Measurements from ENCODE around the gene CACNG5.

Gene CACNG5

DNA sequence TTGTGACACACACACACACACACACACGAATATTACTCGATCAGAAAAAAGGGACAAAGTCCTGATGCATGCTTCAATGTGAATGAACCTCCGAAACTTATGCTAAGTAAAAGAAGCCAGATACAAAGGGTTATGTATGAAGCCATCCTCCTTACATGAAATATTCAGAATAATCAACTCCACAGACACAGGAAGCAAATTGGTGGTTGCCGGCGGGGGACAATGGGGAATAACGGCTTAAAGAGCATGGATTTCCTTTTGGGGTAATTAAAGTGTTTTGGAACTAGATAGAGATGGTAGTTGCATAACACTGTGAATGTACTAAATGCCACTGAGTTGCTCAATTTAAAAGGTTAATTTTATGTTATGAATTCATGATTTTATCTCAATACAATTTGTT is 8.1 kb upstream of the CACNG5 start:
- DNase-seq, result no peak

DNA sequence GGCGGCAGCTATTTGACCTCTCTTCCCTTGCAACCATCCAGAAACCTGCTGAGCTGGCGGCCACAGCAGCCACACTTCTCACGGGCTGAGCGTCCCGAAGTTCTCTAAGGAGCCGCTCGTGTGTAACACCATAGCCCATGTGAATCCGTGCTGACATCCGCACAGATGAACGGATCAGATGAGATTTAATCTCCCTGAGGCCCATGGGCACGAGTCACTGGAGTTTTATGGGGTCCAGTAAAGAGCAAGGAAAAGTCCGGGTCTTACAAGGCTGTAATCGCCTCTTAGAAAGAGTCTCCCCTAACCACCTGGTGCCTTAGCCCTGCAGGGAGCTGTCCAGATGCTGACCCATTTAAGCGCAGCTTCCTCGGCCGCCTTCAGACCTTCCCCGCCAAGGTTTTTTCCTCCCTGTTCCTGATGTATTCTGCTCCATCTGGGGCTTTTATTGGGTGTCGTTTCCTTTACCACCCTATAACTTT is 5.5 kb upstream of the CACNG5 start:
- DNase-seq, result peak in 1 of 5 experiments; percentile 39

DNA sequence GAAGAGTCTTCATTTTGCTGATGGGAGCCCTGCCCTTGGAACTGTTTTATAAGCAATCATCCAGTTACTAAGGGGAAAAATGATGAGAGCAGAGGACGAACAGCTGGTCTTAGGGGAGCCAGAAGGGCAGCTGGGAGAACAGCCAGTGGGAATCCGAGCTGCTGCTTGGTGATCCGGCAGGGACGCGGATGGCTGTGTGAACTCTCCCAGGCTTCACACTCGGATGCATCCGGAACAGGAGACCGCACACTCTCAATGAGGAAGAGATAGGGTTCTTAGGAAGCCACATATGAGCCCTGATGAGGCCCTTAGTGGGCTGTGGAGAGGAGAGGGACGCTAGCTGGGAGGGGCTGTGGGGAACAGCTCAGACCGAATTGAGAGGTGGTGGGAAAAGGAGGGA is 5.0 kb upstream of the CACNG5 start:
- peak in 1 of 5 experiments; percentile 14 for DNase-seq

DNA sequence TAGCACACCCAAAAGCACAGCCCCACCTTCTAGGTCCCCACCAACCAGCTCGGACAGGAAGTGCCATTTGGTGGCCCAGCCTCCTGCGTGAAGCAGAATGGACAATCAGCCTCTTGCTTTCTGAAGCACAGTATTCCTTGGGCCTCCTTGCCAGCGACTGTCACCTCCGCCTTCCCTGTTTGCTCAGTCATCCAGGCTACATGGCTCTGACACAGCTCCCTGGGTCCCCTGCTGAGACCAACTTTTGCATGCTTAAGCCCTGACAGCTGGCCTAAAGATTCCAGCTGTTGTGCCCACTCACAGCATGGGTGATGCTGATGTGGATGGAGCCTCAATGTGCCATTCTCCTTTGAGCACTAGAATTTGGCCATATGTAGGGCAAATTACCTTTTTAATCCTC is 4.5 kb upstream of the CACNG5 start:
- DNase-seq, result no peak

DNA sequence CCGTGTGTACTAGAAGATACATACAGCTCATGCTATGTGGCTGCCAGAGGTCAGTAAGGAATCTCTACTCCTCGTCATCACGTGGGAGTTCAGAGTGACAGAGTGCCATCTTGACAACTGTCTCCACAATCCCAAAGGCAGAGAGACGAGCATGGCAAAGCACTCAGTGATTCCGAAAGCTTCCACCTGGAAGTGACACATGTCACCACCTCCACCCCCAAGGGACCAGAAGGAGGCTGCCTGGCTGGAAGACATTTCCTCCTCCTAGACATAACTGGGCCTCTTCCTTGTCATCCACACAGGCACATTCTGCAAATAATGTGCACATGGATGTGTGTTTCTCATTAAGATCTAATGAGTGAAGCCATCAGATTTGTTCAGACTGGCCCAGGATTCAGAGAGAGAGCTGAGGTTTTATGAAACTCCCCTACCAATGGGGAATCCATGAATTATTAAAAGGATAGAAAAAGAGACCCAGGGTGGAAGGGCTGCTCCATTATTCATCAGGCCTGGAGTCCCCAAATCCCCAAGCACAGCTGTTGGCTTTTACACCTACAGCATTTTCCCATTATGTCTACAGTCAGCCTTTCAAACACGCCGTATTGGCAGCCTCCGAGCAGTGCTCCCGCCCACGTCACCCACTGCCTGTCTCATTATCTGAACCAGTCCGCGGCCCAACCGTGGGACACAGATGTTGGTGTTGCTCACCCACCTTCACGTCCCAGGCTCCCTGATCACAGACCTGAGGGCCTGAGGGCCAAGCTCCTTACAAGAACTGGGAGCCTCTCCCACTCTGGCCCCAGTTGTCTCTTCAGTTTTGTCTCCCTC is 3.3 kb upstream of the CACNG5 start:
- no peak for DNase-seq

DNA sequence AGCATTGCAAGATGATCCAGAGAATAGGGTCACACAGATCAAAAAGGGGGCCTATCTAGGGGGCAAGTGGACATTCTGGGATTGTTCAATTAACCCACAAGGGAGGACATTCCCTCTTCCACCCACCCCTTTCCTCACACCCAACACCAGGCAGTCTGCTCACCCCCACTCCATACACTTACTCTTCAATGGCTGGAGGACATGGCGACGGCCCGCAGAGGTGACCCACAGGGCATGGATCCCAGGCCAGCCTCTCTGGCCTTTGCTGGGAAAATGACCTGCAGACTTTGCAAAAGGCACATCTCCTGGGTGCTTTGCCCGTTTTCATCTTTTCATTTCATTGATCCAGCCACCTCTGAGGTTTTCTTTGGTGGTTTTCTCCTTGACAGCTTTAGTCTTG is 1.7 kb upstream of the CACNG5 start:
- no peak for DNase-seq

DNA sequence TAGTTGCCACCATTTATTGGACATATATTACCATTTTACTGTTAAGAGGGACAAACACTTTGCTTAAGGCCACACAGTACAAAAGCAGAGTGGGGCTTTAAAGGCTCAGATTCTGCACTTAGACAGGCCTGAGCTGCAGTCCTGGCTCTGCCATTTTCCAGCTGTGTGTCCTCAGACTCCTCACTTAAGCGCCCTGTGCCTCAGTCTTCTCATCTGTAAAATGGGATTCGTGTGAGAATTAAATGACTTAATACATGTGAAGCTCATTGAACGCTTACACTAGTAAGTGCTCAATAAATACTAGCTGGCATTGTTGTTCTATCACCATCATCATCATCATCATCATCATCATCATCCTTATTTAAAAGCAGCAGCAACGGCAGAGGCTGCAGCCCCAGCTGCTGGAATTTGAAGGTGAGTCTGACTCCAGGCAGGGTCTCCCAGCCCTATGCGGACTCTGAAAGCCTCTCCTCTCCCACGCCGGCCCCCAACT is 445 bp upstream of the CACNG5 start:
- DNase-seq, result no peak

DNA sequence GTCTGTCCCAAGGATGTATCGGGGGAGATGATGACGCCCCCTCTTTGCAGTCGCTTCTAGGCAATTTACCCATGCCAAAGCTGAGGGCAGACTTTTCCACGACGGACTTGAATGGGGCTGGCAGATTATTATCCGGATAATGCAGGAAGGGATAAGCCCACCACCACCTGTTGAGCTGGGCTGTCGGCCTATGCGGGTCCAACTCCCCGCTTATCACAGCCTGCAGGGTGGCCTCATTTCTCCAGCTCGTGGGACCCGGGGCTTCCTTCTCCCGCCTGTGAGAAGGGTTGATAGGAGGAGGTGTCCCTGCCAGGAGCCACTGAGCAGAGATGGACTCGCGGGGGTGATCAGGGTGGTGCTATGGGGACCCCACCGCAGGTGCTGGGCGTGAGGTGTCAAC is 559 bp downstream of the CACNG5 start:
- no peak for DNase-seq

DNA sequence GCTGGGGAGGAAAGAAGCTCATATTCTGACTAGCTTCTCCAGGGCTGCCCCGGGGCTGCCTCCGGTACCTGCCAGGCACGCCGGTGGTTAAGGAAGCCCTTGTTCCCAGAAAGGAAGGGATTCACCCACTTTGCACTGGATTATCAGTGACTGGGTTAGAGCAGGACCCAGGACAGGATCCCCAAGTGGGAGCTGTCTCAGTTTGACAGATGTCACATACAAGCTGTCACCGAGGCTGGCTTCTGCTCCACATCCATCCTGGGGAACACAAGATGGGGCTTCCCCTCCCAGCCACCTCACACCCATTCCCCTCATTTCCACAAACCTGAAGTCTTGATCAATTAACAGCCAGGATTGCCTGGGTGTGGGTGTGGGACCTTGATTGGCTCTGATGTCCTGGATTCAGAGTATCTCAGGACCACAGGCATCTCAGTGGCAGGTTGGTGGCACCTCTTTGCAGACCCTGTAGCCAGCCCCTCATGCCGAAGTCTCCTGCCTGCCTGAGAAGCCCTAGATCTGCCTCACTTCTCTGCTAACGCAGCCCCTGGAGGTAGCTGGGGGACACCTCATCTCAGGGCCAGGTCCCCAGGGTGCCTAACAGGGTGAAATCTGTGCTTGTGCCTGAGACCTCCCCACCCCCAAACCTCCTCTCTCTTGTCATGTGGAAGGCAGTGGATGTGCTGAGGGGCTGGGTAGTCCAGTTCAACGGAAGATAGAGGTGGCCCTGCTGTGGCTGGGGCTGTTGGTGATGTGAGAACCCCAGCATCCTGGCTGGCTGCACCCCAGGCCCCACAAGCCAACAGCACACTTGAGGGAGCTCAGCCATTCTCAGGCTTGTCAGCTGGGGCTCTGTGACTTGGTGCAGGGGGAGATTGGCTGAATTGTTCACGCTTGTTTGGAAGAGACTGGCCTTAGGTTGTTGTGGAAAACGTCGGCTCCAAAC is 1.4 kb downstream of the CACNG5 start:
- no peak for DNase-seq

DNA sequence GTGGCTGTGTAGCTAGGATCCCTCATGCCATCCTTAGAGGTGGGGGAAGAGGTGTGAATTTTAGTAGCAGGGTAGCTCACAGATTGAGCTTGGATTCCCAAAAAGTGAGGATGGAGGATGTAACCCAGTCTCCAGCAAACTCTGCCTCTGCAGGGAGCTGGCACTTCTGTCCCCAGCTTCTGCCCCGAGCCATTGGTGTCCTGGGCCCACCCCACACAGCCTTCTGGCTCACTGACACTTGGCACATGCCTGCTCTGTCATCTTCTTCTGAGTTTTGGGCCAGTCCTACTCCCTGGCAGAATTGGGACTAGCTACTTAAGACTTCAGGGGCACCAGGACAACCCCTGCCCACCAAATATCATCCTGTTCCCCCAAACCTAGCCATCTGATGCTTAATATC is 2.3 kb downstream of the CACNG5 start:
- DNase-seq, result no peak

DNA sequence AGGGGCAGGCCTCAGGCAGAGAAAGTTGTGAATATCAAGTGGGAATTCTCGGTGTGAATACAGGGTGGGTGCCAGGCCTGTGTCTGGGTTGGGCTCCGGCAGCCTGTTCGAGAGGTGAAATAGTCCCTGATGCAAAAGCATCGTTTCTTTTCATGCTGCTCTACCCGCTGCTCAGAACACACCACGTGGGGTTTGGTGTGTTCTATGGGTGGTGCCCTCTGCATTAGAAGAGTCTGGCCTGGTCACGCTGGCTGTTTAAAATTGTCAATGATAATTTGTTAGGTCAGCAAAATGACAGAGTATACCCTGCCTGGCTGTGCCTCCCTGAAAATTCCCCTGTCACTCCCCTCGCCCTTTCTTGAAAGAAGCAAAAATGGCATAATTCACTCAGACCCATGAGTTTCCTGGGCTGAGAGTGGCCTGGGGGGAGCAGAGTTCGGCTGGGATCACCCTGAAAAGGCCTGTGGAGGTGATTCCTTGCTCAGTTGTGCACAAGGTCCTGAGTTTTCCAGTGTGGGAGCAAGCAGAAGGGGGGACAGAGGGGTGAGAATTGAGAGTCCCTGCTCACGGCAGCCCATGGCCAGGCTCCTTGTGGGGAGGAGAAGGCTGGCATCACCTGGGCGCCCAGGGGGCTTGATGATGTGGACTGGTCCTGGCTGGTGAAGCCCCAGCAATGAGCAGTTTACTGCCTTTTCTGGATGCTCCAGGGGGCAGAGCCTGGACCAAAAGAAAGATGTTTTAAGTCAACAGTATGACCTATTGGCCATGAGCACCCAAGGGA is 3.2 kb downstream of the CACNG5 start:
- no peak for DNase-seq

DNA sequence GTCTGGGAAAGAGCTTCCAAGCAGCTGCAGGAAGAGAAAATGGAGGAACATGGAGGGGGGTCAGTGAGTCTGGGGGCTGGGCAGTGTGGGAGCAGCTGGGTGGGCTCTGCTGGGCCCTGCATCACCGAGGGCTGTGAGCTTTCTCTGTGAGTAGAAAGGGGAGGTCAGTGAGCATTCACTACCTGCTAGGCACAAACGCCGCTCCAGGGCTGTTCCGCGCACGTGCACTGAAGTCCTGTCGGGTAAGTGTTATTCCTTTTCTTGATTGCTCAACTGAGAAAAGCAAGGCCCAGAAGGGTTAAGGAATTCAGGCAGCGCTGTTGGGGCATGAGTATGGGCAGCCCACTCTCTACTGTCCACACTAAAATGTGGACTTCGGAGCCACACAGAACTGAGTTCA is 4.7 kb downstream of the CACNG5 start:
- no peak for DNase-seq

DNA sequence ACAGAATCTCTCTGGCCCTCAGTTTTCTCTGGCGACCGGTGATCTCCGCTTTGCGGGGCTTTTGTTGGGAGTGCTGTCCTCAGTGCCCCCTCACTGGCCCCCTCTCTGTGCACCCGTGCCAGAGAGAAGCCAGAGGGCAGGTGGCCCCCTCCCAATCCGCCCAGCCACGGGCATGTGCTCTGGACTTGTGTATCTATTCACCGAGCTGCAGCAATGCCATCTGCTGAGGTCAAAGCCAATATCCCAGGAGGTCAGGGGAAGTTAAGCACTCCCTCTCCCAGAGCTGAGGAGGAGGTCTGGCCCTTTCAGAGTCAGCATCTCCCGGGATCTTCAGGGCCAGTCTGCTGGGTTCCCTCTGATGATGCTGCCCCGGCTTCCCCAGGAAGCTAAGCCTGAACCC is 5.1 kb downstream of the CACNG5 start:
- DNase-seq, result no peak

DNA sequence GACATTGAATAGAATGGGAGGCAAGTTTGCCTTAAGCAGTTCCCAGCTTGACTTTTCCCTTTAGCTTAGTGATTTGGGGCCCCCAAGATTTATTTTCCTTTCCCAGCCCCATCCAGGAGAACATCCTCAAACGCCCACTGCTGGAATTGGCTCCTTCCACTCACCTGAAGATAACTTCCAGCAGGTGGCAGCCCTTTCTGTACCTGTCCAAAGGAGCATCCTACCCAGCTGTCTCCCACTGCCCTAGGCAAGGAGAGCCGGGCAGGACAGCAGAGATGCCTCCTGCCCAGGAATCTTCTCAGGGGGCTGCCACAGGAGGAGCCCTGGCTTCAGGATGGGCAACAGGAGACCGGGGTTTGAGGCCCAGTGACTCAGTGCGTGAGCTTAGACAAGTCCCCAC is 6.4 kb downstream of the CACNG5 start:
- no peak for DNase-seq

DNA sequence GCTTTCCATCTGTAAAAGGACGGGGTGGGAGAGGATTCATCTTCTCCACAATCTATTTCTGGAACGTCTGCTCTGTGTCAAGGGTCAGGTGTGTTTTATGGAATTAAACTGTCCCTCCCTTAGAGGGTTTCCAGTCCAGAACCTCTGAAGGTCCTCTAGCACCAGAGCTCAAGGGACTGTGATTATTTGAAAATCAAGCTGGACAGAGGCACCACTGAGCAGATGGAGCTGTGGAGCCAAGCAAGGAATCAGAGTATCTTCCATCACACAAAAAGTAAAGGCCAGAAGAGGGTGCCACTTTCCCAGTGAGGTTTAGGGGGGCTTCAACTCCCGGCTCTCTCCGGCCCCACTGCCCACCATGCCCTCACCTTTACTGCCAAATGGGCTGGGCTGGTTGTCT is 6.8 kb downstream of the CACNG5 start:
- no peak for DNase-seq

DNA sequence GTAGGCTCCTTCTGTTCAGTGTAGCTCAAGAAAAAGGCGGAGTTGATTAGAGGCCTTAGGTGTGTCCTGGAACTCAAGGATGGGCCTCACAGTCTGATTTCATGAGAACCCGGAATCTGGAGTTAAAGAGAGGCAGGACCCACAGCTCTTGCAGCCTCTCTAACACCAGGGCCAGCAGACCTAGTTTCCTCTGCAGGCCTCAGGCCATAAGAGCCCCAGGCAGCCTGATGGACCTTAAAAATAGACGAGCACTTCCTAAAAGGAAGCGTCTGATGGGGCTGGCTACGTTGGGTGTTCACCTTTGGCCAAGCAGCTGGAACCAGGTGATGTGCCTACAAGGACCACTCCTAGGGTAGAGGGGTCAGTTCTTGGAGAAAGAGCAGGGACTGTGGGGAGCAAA is 7.6 kb downstream of the CACNG5 start:
- no peak for DNase-seq

DNA sequence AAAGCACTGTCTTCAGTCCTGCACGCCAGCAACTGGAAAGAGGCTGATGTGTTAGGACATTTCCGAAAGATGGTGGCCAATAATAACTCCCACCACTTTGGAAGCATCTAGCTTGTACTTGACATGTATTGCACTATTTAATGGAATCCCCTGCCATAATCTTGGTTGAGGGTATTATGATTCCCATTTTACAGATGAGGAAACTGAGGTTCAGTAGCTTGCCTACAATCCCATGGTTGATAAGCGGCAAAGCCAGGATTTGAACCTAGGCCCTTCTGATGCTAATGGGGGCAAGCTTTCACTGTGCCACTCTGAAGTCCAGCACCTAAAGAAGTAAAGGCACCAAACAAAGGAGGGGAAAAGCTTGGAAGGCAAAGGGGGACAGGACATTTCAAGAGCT is 8.0 kb downstream of the CACNG5 start:
- no peak for DNase-seq

DNA sequence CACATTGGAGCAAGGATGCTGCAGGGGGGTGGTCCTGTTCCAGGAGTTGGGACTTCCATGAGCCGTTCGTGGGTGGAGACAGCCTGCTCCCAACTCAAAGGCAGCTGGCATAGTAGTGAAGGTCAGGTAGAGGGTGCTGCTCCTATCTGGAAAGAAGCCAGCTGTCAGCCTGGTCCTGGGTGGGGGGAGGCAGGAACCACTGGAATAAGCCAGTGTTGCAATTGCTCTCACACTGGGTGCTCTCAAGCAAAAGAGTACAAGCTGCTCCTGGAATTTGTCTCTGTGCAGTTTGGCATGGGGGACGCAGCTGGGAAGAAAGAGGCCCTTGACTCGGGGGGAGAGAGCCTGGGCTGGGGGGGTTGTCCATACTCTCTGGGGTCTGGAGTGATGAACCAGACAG is 8.7 kb downstream of the CACNG5 start:
- no peak for DNase-seq

DNA sequence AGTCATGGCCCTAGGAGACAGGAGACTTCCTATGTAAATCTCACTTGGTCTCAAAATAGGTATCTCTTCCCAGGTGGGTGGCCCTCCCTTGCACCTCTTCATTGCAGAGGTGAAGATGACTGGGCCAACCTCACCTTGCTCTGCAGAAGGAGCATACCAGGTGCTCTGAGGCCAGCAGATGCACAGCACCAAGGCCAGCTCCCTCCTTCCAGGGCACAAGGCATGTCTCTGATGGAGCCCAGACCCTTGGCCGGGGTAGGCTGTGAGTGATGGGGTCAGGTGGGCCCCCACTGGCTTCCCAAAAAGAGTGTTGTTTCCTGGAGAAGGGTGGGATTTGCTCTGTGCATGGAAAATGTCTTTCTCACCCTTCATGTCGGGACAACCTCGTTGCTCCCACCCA is 12.8 kb downstream of the CACNG5 start:
- no peak for DNase-seq

DNA sequence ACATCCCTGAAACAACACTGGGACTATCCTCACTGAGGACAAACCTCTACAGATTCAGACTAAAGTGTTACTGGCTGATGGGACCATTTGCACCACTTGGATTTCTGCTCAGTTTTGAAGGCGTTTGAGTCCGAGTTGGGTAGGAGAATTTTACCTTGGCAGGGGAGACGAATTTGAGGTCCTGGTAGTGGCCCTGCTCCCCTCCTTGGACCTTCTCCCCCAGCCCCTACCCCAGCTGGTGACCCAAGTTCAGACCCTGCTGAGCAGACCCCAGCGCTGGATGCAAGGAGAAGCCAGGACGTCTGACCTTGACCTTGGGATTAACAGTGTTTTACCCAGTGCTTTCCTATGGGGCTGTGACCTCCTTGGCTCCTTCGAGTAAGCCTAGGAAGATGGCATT is 13.6 kb downstream of the CACNG5 start:
- DNase-seq, result no peak

DNA sequence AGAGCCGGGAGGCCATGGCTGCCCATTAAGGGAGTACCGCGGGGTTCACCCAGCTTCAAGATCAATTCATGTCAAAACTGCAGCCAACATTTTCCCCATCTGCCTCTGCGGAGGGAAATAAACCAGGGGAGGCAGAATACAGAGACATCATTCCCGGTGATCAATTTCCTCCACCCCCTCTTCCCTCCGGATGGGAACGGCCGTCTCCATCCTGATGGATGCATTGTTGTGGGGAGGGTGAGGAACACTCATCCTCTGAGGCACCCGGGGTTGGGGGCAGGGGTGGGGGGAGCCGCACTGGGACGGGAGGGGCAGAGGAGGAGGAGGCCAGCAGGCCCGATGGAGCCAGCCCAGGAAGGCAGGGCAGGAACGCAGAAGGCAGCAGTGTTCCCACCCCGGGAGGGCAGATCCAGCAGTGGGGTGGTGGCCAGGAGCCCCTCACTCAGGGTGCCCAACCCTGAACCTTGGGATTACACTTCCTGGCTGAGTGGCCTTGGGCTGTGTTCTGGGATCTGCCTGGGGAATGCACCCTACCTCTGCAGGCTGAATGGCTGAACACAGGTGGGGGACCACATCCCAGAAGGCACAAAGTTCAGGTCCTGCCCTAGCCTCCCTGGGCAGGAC is 14.2 kb downstream of the CACNG5 start:
- DNase-seq, result no peak

DNA sequence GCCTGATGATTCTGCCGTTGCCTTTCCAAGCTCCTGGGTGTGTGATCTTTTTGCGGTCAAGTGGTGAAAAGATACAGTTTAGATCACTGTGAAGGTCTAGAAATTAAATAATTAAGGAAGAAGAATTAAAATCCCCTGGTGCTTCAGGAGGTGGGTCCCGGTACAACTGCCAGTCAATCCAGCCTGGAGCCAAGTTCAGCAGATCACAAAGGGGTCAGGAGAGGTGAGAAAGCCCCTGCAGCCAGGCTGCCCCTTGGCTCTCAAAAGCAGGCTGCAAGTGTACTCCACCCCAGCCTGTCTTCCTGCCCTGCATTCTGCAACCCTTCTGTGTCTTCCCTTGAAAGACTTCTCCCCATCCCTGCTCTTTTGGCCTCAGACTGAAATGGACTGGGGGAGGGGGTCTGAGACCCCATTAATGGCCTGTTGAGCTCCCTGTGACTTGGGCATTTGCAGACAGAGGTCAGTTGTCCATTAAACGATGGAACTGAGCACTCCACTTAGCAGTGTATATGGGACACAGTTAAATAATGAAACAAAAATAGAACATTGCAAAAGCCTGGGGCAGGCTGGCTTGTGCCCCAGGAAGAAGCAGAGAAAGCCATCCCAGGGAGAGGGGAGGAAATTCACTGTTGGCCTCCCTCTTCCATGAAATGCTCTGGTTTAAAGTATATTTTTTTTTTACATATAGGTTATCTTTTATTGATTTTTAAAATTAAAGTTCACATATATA is 15.1 kb downstream of the CACNG5 start:
- no peak for DNase-seq

Measured in T-helper 2 cell (primary cell).